ENCODE results near the gene FOCAD. TPM values are rescaled to one million over a fixed set of nuclear protein-coding genes. Genes with fewer than 3 reads are reported as not detected.
A peak's percentile ranks its signal among the peaks of the same experiment; 100 is the strongest.

FOCAD gene
- total RNA-seq, 1 donor = 80.3 TPM

GRCh38 chr9:20848490-20848889 lies 164.4 kb downstream of the FOCAD start:
- no peak for DNase-seq (ENCODE audit: low read depth)

GRCh38 chr9:20853866-20854265 lies 169.8 kb downstream of the FOCAD start:
- no peak overlapping the region for H3K4me3 ChIP-seq (ENCODE audit: low read depth, low read length)
- DNase-seq (ENCODE audit: low read depth) = no peak
- TF ChIP-seq CTCF (IDR thresholded peaks at IDR 0.05; ENCODE audit: insufficient read depth, low read length) = no peak

More at GRCh38 chr9:20848490-20848889, 164.4 kb downstream of the FOCAD start:
- no peak for TF ChIP-seq CTCF (IDR thresholded peaks at IDR 0.05; ENCODE audit: insufficient read depth, low read length)
- no peak overlapping the region for H3K4me3 ChIP-seq (ENCODE audit: low read depth, low read length)

GRCh38 chr9:20854444-20854843 lies 170.4 kb downstream of the FOCAD start:
- TF ChIP-seq CTCF (IDR thresholded peaks at IDR 0.05; ENCODE audit: insufficient read depth, low read length) = no peak
- no peak overlapping the region for H3K4me3 ChIP-seq (ENCODE audit: low read depth, low read length)
- DNase-seq (ENCODE audit: low read depth) = no peak

- TF ChIP-seq CTCF (IDR thresholded peaks at IDR 0.05; ENCODE audit: insufficient read depth, low read length) = no peak
- no peak overlapping the region for H3K4me3 ChIP-seq (ENCODE audit: low read depth, low read length)
- DNase-seq (ENCODE audit: low read depth) = no peak
Observed at GRCh38 chr9:20863945-20864344, 179.9 kb downstream of the FOCAD start.

GRCh38 chr9:20865347-20865746 lies 181.3 kb downstream of the FOCAD start:
- DNase-seq (ENCODE audit: low read depth) = no peak
- H3K4me3 ChIP-seq (ENCODE audit: low read depth, low read length) = no peak overlapping the region
- TF ChIP-seq CTCF (IDR thresholded peaks at IDR 0.05; ENCODE audit: insufficient read depth, low read length) = no peak

- no peak for TF ChIP-seq CTCF (IDR thresholded peaks at IDR 0.05; ENCODE audit: insufficient read depth, low read length)
- no peak for DNase-seq (ENCODE audit: low read depth)
- H3K4me3 ChIP-seq (ENCODE audit: low read depth, low read length) = no peak overlapping the region
Observed at GRCh38 chr9:20870115-20870514, 186.1 kb downstream of the FOCAD start.

- DNase-seq (ENCODE audit: low read depth) = peak; percentile 81
- TF ChIP-seq CTCF (IDR thresholded peaks at IDR 0.05; ENCODE audit: insufficient read depth, low read length) = no peak
- H3K4me3 ChIP-seq (ENCODE audit: low read depth, low read length) = no peak overlapping the region
Observed at GRCh38 chr9:20872340-20872977, 188.4 kb downstream of the FOCAD start.

Measured in fibroblast of the aortic adventitia (primary cell).